GM21786 (cell line): ENCODE measurements around the gene GNAT3.

Experiments used
- ATAC-seq: cut with Tn5 transposase; IDR thresholded peaks from one replicate; pipeline ENCODE4 v1.9.1; 2021; ENCODE audit not compliant: unreplicated experiment

GNAT3 gene

GRCh38 chr7:80428161-80429054 lies 83.5 kb downstream of the GNAT3 start:
- peak; percentile 64 for ATAC-seq

- no peak for ATAC-seq
Measured at GRCh38 chr7:80427218-80427617, 84.6 kb downstream of the GNAT3 start.

GRCh38 chr7:80420876-80421275 lies 91.0 kb downstream of the GNAT3 start:
- ATAC-seq: no peak

- ATAC-seq: no peak
Measured at GRCh38 chr7:80417211-80417793, 94.6 kb downstream of the GNAT3 start.

GRCh38 chr7:80415522-80415921 lies 96.3 kb downstream of the GNAT3 start:
- no peak for ATAC-seq

- ATAC-seq: no peak
Measured at GRCh38 chr7:80415114-80415513, 96.8 kb downstream of the GNAT3 start.

- no peak for ATAC-seq
Measured at GRCh38 chr7:80414331-80414730, 97.5 kb downstream of the GNAT3 start.

- ATAC-seq: no peak
Measured at GRCh38 chr7:80413383-80413945, 98.4 kb downstream of the GNAT3 start.

- no peak for ATAC-seq
Measured at GRCh38 chr7:80412842-80413241, 99.0 kb downstream of the GNAT3 start.

- ATAC-seq: no peak
Measured at GRCh38 chr7:80411621-80412020, 100.2 kb downstream of the GNAT3 start.

- ATAC-seq: no peak
Measured at GRCh38 chr7:80410081-80410480, 101.8 kb downstream of the GNAT3 start.
